SKM-1 treated with dmso at 0.1 percent for 144 hours (cell line): ENCODE data around the gene GRIPAP1.
A peak's percentile ranks its signal among the peaks of the same experiment; 100 is the strongest.

Experiments
- DNase-seq: peaks from one replicate; lab custom pipeline; 2025; ENCODE audit not compliant: unreplicated experiment; lab: John Stamatoyannopoulos, UW

GRIPAP1 gene

DNA sequence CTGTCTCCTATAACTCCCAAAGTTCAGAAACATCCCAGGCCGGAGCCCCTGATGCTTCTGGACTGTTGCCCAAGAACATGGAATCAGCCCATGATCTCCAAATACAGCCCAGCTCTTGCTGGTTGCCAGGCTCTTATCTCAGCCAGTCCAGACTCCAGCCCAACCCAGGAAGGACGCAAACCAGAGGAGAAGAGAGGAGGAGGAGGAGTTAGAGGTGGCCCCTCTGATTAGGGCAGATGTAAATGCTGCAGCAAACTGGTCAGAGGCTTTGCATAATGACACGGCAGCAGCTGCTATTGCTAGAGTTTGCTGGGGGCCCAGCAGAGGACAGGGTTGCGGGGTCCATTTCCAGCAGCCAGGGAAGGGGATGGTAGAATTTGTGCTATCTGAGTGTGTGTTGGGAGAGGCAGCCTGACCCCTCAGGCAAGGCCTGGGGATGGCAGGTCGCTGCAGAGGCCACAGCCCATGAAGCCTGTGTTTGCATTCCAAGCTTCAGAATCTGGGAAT is 40.4 kb downstream of the GRIPAP1 start:
- no peak for DNase-seq

DNA sequence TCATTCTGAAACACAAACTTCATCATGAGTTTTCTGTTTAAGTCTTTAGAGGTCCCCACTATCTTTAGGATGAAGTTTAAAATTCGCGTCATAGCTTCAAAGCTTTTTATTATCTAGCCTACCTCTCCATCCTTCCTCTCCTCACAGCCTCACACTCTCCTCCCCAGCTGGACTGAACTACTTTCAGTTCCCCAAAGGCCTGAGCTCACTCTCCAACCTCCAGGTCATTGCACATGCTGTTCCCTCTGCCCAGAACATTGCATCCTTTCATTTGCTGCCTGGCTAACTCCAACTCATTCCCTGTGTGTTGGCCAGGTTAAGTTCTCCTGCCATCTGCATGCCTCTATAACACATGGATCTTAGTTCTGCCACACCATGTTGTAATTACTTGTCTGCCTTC is 41.8 kb downstream of the GRIPAP1 start:
- no peak for DNase-seq

DNA sequence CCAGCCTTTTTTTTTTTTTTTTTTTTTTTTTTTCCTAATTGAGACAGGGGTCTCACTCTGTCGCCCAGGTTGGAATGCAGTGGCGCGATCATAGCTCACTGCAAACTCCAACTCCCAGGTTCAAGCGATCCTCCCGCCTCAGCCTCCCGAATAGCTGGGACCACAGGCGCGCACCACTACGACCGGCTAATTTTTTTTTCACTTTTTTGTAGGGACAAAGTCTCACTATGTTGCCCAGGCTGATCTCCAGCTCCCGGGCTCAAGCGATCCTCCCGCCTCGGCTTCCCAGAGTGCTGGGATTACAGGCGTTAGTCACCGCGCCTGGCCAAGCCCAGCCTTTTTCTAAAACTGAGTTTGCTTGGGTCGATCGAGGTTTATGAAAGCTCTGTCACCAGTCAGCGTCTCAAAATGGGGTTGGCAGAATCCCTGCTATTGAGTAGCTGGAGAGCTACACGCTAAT is 43.4 kb downstream of the GRIPAP1 start:
- DNase-seq, result no peak

DNA sequence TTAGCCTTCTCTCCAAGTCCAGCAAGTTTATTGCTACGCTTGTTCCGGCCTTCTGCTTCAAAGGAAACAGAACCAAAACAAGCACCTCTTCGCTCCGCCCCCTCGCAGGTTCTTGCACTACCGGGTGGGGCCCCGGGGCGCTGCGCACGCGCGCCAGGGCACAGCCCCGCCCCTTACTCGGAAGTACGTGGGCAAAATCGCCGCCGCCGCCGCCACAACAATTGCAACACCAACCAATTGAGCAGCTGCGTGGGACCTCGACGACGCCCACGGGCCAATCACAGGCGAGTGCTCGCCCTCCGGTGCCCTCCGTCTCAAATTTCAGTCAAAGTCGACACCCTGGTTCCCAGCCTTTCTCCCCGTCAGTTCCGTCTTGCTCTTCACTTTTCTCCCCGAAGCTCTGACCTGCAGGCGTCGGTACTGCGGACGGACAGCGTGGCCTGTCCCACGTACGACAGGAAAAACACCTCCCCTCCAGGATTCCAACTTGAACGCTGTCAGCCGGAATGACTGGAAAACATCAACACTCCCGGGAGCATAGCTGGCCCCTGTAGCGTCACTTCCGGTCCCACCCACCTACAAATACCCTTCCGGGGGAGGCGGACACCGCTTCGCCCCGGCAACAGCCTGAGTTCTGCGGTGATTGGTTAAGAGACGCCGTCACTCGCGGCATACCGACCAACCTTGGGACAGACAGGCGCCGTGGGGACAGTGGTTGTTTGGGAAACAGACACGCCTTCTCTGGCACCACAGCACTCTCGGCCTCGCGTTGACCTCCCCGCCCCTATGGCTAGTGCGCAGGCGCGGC is 44.0 kb downstream of the GRIPAP1 start:
- peak; percentile 89 for DNase-seq

DNA sequence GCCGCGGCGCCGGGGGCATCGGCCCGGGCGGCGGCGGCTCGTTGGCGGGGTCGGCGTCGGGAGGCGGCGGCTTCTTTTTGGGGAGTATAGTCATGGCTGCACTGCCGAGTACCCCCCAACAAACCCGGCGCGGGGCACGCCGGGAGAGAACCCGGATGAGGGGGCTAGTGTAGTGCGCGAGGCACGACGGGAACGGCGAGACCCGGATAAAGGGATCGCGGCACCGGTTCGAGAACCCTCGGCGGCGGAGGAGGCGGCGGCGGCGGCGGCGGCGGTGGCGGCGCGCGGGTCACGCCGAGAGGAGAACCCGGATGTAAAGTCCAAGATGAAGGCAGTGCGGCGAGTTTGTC is 44.6 kb downstream of the GRIPAP1 start, which contains the start of gene OTUD5:
Gene OTUD5 (minus strand): TSS at position 131 of the 350 bp plus-strand sequence. CDS start 37 bp downstream, at position 94.
- no peak for DNase-seq

DNA sequence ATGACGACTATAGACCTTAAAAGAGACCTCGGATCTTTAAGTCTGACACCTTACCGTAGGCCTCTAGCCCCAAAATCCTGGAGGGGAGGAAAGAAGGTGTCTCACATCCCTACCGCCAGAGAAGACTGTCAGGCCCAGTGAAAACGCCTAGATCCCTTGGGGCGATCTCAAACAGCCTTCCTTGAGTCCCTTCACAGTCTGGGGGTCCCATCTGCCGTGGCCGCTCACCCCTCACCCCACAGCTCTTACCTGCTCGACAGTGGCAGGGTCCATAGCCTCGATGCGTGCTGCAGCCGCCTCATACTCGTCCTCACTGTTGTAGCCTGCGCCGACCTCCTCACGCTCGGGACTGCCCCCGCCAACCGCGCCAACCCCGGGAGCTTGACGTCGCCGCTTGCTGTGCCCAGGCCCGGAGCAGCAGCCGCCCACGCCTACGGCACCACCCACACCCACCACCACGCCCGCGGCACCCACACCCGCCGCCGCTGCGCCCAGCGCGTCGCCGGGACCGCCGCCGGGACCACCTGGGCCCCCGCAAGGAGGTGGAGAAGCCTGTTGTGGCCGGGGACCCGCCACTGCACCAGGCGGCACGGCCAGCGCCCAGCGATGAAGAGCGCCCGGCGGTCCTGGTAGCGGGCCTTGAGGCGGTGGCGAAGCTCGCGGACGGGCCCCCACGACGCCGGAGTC is 45.2 kb downstream of the GRIPAP1 start:
- no peak for DNase-seq

DNA sequence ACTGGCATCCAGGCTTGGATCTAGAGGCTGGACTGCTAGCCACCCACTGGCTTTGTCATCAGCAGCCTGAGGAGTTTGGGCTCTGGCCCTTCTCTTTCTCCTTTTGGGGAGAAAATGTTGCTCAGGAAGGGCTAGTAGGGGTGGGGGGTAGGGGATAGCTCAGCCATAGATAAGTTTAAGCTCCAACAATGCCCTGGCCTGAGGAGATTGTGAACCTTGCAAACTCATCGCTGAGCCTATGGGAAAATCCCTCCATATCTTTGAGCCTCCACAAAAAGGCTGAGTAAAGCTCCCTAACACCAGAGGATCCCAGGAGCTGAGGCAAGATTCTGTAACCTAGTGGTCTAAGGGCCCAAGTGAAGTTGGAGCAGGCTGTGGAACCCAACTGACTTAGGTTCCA is 53.5 kb downstream of the GRIPAP1 start:
- DNase-seq, result no peak

DNA sequence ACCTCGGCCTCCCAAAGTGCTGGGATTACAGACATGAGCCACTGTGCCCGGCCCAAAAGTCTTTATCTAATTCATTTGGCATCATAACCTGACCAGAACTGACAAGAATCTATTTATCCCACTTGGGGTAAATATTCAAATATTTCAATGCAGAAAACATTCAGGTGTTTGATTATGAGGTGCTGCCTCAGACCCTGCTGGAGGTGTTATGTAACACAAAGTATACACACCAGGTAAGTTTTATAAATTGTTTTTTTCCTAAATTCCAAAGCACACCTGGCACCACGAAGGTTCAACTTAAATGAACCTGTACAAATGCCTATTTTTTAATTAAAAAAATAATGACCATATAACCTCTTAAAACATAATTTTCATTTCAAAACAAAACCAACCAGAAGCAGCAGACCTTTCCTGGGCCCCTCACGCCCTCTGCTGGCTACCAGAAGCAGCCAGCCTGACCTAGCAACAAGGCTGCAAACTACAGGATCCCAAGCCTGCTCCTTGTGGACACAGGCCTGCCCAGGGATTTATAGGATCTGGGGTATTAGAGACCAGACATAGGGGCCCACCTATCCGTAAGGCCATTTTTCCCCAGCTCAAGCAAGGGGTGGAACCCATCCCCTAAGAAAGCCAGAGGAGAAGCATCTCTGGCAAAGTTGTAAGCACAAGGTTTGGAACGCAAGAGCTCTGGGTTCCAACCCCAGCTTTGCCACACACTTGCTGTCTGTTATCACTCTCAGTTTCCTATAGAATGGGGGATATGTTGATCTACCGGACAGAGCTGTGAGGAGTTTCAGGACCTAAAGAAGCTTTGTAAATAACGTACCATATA is 56.3 kb downstream of the GRIPAP1 start:
- peak; percentile 36 for DNase-seq

DNA sequence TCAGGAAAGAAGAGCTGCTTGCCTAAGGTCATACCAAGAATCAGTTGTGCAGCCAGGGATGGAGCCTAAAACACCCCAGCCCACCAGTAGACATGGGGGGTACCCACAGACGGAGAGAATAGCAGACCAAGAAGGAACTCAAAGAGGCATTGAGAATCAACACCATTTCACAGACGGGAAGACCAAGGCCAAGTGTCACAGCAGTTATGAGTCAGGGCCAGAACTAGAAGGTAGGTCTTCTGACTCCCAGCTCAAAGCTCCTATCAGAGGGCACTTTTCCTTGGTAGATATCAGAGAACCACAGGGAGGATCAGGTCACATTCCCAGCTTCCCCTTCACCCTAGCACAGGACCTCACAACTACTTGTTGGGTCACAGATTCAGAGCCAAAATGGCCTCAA is 59.2 kb downstream of the GRIPAP1 start:
- no peak for DNase-seq

DNA sequence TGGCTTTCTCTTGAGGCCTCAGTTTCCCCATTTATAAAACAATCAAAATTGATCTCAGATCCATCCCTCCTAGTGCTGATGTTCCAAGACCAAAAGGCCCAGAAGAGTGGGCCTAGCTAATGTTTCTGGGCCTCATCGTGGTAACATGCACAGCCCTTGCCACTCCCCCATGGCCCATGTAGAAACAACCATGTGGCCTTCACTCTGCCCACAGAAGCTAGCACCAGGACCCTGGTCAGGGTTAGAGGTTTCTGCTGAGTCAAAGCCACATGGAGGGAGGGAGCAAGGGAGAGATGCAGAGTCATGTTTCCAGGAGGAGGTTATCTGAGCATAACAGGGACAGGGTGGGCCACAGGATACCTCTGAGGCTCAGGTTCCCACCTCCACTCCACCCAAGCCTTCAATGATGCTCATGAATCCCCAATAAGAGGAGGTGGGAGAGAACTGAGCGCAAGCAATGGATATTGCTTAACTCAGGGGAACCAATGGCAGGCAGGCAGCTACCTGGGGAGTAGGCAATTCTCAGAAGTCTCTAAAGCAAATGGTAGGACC is 61.6 kb downstream of the GRIPAP1 start:
- DNase-seq, result no peak

DNA sequence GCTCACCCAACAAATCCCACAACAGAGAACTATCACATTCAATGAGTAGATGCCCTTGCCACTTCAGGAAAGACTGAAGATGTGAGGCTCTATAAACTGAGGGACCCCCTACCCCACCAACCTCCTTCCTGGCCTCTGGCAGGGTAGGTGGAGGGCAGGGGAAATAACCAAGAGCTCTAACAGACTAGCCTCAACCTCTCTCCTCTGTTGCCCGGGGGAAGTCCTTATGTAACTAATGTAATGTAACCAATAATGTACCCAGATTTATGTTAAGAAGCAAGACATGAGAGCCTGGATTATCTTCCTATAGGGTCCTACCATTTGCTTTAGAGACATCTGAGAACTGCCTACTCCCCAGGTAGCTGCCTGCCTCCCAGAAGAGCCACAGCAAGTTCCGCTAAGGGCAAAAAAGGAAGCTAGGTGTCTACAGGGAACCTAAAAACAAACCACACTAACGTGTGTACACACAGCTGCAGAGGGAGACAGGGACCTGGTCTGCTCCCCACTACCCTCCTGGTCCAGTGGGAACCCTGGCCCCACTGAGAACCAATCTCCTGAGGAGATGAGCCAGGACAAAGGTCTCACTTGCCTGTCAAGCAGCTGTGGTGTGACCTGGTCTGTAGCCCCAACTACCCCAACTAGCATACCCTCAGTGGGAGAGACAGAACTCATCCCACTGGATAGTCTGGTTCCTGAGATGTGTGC is 62.4 kb downstream of the GRIPAP1 start:
- no peak for DNase-seq

DNA sequence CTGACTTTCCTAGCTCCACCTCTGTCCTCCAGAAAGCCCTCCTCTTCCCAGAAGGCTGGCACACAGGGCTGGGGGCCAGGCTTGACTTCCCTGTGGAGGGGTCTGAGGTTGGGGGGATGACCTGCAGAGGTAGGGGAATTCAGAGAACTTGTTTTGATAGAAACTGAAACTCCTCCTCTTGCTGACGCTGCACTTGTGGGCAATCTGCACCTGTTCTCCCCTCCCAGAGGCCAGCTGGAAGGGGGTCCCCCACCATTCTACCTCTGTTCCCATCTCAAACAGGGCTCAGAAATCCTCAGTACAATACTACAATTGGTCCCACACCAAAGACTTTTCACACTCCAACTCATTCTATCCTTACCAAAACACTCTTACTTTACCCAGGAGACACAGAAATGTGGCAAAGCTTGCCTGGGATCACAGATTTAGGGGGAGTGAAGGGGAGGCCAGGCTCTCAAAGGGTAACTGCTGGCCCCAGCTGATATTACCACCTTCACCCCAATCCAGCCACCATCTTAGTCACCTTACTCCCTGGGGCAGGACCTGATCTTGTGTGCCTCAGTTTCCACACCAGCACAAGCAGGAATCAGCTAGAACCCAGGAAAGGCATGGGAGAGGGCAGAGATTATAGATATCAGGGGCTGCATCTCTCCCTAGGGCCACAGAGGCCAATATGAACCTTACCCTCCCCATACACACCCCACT is 63.2 kb downstream of the GRIPAP1 start:
- no peak for DNase-seq

DNA sequence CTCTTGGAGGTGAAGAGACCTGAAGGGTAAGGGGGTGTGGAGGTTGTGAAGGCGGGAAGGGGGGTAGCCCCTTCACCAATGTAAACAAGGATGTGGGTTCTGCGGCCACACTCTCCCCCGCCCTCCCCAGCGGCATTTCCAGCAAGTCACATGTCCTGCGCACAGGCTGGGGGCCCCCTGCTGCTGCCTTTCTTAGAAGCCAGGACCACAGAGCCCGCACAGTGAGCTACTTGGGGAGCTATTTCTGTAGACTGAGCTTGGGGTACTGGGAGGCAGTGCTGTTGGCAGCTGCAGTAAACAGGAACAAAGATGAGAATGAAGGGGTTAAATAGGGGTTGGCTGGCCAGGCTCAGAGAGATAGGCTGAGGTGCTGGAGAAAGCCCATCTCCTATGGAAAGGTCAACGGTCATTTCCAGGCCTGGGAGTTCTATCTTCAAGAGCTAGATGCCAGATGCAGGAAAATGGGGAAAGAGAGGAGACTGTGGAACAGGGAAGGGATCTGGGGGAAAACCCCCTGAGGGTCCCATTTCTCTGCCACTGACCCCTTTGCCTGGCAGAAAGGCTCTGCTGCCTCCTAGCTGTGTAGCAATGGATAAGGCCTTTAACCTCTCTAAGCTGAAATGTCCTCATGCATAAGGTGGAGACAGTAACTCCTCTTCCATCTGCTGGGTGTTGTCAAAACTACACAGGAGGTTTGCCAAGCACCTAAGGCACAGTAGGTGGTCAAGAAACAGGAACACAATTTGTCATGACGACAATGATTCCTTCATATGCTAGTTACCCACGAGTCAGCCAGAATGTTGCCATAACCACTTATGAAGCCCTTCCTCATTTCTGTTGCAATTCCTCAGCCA is 64.8 kb downstream of the GRIPAP1 start:
- DNase-seq, result peak; percentile 87

DNA sequence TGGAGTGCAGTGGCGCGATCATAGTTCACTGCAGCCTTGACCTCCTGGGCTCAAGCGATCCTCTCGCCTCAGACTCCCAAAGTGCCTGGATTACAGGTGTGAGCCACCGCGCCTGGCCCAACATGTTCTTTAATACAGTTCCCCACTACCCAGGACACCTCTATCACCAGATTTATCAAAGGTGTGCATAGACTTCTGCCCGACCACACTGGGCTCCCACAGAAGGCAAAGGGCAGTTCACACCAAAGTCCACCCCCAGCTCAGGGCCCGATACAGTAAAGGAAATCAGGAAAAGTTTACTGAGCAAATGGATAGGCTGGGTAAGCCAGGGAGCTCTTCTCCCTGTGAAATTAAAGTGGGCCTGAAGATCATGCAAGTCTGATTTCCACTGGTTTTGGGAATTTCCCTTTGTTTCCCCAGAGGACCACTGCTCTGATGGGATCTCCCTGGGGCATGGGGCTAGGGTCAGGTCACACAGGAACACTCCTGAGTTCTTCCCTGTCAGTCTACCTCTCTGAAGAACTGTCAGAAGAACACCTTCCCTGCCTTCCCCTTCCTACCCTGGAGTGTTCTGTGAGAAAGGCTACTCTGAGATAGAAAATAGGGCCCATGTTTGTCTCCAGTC is 65.5 kb downstream of the GRIPAP1 start:
- DNase-seq, result no peak

DNA sequence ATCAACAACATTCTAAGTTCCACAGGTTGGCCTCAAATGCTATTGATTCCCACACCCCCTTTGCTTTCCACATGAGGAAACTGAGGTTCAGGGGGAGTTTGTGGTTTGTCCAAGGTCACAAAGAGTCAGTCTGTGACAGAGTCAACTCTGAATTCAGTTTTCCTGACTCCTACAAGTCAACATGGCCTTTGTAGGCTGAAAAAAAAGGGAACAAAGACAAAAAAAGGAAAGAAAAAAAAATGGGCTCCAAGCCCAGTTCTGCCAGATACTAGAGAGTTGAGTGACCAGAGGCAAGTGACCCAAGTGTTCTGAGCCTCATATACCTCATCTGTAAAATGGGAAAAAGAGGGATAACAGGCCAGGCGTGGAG is 66.8 kb downstream of the GRIPAP1 start:
- no peak for DNase-seq

DNA sequence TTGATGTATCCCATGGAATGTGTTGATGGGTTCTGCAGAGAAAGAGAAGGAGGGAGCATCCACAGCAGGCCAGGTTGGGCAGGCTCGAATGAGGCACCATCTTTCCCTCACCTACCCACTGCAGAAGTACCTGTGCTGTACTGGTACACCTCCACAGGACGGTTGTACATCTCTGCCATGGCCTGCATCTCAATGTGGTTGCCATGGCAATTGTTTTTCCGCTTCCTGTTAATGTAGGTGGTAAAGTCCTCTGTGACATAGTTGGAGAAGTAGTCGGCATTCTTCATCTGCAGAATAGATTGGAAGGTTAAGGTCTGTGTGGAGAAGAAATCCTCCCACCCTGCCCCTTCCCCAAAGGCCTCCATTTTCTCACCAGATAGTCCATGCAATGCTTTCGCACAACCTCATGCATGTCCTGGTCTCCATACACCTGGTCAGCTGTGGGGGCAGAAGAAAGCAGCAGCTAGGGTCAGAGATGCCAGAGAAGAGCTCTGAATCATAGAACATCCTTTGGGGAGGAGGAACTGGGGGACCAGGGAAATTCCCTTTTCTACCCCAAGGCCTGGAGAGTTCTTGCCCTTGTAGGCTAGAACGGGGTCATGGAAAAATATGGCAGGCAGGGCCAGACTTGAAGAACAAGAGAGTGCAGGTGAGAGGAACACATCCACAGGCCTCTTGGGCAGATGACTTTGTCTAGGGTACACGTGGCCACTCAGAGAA is 67.3 kb downstream of the GRIPAP1 start:
- DNase-seq, result no peak

DNA sequence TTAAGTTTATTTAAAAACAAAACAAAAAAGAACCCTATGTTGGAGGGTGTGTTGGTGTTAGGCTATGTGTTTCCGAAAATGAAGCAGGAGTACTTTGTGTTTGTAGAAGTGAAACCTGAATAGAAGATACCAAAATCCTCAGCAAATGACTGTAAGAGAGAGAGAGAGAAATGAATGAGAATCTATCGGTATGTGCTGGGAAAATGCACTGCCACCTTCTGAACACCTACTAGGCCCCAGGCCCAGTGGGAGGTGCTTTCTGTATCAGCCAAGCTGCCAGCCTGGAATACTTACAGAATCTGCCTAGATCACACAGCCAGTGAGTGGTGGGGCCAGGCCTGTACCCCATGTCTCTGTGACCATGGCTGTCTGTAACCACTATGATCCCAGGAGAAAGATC is 68.3 kb downstream of the GRIPAP1 start:
- no peak for DNase-seq
